Measurements from ENCODE around the gene PHLPP1.

Gene PHLPP1

DNA sequence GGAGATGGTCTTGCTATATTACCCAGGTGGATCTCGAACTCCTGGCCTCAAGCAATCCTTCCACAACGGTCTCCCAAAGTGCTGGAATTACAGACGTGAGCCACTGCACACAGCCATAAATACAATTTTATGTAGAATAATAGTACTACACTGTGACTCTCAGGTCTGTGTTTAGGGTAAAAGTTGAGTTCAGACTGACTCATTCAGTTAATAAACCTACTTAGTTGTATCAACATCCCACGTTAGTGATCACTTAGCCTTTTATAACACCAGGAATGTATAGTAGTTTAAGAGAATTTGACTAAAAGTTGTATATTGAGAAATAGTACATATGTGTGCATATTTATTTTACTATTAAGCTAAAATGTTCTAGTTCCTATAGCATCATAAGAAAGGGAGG is 237.5 kb downstream of the PHLPP1 start:
- no peak for DNase-seq

DNA sequence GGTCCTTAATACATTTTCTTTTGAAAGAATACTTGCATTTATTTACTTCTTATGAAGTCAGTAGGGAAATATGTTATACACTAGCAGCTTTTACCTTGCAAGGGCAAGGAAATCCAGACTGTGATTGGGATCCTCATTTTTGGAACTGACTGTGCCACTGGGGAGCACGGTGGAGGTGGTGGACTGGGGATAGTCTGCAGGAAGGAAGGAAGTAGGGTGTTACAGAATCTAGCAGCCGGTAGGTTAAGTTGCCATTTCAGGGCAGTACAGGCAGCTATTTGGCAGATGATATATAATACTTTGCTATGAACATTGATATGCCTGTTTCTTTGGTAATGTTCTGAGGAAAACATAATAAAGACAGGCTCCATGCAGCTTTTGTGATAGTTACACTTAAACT is 238.3 kb downstream of the PHLPP1 start:
- no peak for DNase-seq

DNA sequence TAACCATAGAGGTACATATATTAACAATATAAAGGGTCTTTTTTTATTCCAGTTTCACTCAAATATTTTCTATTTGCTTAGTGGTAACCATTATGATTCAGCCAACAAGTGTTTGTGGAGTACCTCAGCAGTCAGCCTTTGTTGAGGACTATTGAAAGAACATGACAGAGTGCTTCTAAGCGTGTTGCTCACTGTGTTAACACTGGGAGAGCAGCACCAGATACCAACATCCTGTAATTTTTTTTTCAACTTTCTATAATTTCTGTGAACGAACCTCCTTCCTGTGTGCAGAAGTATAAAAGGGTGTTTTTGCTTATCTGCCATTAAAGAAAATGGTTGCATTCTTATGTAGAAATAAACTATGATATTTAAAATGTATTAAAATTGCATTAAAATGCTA is 239.0 kb downstream of the PHLPP1 start:
- no peak for DNase-seq

DNA sequence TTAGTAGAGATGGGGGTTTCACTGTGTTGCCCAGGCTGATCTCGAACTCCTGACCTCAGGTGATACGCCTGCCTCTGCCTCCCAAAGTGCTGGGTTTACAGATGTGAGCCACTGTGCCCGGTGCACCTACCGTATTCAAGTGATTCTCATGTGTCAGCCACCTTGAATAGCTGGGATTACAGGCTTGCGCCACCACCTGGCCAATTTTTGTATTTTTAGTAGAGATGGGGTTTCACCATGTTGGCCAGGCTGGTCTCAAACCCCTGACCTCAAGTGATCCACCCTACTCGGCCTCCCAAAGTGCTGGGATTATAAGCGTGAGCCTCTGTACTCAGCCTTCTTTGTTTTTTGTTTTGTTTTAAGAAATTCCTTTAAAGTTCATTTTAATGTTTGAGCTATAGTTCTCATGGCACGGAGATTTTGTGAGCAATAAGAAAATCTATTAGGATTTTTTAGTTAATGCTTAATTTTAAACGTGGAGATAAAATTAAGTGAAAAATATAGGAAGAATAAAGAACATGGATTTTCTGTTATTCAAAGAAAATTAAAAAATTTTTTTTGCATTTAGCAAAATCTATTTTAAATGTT is 242.6 kb downstream of the PHLPP1 start:
- peak; percentile 43 for DNase-seq

DNA sequence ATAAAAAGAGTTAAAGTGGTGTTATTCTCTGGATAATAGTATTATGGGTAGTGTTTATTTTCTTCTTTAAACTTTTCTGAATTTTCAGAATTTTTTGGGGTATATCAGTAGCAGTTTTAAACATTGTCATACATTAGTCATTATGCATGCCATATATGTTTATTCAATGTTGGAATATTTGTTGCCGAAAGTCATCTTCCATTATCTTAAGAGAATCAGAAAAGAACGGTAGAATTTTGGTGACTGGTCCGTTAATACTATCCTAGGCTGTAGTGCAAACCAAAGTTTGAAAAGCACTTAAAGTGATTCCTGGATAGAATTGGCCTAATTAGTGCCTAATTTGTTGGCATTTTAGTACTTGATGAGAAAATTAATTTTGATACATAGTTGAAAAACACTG is 244.1 kb downstream of the PHLPP1 start:
- no peak for DNase-seq

DNA sequence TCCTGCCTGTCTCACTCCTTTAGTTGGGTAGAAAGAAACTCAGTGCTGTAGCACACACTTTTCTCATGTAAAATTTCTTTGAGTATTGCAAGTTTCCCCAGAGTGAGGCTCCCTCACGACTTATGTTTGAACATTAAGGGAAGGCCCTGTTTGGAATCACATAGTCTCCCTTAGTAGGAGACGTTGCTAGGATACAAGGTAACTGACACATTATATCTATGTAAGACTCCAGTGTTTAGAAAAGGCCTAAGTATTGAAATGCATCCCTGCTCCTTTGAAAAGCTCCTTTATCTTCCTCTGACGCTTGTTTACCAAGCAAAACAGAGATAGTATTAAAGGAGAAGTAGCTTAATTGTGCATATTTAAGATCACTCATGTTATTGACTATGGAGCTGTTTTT is 248.2 kb downstream of the PHLPP1 start:
- no peak for DNase-seq

DNA sequence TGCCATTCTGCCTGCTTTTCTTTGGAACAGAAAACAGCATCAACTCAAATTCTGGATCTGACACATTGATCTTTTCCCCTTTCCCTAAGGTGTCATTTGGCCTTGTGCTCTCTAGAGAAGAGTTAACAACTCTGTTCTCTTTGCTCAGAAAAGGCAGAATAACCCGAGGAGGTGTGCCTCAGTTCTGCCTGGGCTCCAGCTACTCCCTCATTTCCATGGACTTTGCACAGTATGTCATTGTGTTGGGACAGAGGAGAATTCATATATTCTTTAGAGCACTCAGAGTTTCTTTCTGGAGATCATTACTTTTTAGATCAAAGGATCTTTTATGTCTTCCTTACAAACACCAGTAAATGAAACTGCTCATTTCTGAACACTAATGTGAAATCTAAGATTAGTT is 249.1 kb downstream of the PHLPP1 start:
- DNase-seq, result no peak

DNA sequence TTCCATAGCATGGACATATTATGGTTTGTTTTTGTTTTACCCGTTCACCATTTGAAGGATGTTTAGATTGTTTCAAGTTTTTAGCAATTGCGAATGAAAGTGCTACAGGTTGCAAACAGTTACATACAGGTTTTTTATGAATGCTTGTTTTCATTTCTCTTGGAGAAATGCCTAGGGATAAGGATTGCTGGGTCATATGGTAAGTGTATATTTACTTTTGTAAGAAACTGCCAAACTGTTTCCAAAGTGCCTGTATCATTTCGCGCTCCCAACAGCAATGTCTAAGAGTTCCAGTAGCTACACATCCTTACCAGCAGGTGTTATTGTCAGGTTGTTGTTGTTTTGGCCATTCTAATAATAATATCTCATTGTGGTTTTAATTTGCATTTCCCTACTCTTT is 251.7 kb downstream of the PHLPP1 start:
- no peak for DNase-seq

DNA sequence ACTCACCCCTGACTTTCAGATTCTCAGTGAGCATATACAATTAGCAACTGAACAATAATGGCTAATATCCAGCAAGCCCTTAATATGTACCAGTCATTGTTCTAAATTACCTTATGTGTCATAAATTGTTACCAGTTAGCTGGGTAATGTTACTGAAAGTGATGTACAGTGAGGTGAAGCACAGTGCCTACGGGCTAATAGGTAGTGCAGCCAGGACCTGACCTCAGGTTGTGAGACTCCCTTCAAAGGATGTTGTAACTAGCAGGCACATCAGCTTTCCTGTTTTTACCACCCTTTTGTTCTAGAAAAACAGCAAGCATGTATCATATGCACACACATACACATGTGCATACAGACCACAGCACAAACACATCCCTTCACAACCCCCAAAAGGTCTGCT is 258.3 kb downstream of the PHLPP1 start:
- DNase-seq, result no peak

DNA sequence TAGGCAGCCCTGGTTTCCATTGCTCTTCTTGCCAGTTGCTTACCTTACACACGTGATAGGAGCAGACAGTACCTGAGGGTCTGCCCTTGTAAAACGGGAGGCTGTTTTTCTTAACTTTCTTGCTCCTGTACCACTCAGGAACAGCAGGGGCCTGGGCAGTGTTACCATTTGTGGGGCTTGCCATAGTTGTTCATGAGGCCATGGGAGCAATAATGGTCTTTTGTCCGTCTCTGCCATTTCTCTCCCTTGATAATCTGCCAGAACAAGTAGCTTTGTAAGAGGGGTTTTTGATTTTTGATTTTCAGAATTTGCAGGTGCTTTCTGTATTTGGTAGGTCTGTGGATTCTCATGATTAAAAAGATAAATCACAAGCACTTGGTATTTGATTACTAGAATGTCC is 259.0 kb downstream of the PHLPP1 start:
- no peak for DNase-seq

DNA sequence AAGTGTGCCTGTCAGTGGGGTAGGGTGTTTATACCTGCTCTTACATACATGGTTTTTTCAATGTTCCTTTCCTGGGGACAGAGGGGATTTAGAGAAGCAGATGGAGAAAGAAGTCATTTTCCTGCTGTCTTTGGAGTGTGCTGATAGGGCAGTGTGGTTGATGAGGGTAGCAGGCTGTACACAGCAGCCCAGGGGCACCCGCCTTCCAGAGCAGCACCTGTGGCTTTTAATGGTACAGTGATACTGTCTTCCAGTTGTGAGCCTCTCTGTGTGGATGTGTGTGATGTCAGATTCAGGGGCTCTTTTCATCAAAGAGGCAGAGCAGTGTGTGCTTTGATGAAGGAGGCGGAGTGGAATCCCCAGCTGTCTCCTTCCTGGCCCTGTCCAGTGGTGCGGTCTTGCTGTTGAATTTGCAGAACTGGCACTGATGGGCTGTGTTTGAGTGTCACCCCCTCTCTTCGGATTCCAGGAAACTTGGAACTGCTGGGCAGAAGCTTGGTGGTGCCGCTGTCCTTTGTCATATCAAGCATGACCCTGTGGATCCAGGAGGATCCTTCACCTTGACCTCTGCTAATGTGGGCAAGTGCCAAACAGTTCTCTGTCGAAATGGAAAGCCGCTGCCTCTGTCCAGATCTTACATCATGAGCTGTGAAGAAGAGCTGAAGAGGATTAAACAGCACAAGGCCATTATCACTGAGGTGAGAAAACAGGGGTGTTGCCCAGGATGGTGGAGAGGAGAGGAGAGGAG is 259.8 kb downstream of the PHLPP1 start:
- no peak for DNase-seq

DNA sequence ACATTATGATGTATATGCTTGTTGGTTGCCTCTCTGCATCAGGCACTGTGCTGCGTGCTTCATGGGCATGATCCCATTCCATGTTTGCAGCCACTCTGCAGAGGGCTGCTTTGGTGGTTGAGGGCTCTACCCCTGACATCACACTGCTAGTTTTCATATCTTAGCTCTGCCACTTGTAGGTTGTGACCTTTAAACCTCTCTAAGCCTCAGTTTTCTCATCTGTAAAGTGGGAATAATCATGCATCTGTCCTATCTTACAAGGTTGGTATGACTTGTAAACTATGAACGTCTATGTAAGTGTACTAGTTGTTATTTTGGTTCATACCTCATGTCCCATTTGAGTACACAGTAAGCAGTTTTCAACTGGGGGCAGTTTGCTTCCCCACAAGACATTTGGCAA is 260.4 kb downstream of the PHLPP1 start:
- no peak for DNase-seq

DNA sequence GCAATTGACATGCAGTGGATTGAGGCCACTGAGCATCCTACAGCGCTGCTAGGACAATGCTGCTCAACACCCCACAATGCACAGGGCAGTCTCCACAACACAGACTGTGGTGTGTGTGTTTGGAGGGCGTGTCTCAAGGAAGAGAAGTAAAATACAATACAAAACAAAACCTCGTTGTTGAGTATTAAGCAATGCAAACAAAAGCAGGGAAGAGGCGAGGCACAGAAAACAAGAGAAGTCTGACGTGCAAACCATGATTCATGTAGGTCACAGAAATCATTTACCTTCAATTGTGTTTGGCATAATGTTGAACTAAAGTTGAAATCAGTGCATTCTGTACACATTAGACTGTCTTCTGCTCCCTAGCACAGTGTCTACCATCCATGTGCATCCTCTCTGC is 260.9 kb downstream of the PHLPP1 start:
- no peak for DNase-seq

DNA sequence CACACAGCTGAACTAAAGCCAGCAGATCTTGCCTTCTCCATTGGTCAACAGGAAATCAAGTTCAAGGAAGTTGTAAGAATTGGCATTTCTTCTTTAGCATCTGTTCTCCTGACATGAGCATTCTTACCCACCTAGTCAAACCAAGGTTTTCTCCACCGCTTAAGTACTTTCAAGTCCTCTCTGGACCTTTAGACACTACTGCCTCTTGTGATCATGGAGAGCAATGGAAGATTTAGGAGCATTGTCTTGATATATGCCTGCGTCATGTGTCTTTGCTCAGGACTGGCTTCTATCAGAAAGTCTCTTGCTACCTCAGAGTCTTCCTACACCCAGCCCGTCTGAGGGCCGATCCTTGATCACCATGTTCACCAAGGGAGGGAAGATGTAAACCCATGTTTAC is 262.2 kb downstream of the PHLPP1 start:
- DNase-seq, result no peak

DNA sequence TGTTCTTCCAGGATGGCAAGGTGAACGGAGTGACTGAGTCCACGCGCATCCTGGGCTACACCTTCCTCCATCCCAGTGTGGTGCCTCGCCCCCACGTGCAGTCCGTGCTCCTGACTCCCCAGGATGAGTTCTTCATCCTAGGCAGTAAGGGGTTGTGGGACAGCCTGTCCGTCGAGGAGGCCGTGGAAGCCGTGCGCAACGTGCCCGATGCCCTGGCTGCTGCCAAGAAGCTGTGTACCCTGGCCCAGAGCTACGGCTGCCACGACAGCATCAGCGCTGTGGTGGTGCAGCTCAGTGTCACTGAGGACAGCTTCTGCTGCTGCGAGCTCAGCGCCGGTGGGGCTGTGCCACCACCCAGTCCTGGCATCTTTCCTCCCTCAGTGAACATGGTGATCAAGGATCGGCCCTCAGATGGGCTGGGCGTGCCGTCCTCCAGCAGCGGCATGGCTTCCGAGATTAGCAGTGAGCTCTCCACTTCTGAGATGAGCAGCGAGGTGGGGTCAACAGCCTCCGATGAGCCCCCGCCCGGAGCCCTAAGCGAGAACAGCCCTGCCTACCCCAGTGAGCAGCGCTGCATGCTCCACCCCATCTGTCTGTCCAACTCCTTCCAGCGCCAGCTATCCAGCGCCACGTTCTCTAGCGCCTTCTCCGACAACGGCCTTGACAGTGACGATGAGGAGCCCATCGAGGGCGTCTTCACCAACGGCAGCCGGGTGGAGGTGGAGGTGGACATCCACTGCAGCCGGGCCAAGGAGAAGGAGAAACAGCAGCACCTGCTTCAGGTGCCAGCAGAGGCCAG is 263.1 kb downstream of the PHLPP1 start:
- no peak for DNase-seq

DNA sequence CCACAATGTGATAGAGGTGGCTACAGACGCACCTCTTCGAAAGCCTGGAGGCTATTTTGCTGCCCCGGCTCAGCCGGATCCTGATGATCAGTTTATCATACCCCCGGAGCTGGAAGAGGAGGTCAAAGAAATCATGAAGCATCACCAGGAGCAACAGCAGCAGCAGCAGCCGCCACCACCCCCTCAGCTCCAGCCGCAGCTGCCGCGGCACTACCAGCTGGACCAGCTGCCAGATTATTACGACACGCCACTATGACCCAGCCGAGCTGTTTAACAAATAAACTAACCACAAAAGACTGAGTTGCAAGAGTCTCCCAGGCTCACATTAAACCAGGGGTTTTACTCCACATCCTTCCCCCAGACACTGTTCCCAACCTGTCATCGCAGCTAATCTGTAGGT is 263.8 kb downstream of the PHLPP1 start:
- DNase-seq, result peak; percentile 26

DNA sequence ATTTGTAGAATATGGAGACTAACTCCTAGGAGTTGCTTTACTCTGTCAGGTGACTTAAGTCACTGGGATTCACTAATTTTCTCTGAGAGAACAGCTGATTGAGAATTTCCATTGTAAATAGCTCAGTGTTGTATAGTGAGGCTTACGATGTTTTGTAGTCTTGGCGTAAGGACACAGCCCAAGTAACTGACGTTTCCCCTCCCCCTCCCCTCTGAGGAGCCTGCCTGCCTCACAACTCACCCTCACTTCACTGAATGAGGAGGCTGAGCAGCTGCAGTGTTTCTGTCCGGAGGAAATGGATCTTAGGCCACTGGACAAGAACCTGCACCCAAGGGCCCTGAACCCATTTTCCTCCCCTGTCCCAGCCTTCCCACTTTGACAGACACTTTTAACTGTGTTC is 264.6 kb downstream of the PHLPP1 start:
- no peak for DNase-seq

DNA sequence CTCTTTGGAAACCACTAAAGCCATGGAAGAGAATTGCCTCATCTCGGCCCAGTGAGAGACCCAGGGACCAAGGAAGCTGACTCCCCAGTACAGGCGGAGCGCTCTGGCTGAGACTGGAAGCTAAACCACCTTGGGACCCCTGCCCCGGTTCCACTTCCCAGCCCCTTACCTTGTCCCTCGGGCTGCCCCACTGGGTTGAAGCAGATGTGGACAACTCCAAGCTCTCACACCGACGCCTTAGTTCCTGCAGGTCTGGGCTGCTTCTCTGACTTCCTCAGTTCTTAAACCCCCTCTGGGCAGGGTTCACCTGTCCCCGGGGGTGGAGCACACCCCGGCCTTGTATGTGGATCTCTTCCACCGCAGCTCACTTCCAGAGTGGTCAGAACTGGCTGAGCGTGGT is 266.2 kb downstream of the PHLPP1 start:
- no peak for DNase-seq

DNA sequence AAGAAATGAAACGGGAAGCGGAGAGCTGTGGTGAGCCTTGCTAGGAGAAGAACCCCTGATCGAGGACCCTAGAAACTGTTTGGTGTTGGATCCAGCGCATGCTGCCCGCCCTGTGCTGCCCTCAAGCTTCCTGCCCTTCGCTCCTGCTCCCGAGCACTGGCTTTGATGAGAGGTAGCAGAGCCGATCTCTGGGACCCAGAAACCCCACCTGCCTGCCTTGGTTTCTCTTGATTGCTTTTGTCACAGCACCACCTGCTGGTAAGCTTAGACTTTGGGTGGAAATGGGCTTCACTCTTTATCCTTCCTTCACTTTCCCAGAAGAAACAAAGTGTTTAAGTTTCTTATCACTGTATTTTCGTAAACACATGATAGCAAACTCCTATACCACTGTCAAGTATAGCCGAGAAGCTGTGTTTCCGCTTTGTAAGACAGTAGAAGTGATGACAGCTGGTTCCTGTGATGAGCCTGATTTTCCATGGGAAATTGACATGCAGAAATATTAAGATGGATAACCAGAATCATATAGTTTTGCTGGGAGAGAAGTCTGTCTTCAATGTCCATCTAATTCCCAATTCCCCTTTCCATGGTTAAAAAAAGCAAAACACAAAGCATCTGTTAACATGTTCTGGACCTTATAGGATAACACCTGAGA is 267.4 kb downstream of the PHLPP1 start:
- DNase-seq, result peak; percentile 49

DNA sequence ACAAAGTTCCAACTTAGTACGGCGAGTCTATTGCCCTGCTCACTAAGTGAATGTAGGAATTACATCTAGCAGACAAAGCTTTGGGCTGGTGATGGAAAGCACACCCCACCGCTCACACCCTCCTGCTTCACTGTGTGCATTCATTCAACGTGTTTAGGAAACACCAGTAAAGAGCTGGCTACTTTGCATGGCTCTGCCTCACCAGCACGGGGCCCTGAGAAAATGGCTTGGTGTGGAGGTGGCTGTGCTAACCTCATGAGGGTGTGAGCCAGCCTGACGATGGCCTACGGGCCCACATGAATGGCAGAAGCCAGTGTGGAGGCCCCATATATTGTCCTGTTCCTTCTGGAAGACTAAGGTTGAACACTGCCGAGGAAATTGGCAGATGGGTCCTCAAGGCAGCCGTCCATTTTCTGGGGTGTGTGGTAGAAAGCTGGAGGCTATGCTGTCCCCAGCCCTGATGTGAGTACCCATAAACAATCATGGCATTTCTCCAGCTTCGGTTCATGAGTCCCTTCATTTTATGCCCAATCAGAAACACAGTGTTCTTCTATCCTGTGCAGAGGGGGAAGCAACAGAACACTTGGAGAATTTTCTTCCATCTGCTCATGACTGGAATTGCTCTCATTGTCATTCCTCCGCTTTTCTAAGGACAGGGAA is 269.4 kb downstream of the PHLPP1 start:
- DNase-seq, result no peak

DNA sequence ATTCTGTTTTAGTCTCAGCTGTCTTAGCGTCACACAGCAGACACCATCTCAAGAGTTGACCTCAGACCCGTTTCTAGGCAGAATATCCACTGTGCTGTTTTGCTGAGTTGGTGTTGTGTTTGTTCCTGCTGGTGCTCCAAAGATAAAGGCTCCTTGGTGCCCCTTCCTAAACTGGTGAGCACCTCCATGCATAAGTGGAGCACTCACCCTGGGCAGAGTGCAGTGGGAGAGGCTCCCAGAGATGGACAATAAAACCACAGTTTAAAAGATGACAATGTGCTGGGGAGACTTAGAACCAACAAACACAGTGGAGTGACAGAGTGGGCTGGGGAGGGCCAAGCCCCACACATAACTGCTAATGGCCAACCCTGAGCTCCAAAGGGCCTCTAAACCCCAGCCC is 271.1 kb downstream of the PHLPP1 start:
- no peak for DNase-seq

DNA sequence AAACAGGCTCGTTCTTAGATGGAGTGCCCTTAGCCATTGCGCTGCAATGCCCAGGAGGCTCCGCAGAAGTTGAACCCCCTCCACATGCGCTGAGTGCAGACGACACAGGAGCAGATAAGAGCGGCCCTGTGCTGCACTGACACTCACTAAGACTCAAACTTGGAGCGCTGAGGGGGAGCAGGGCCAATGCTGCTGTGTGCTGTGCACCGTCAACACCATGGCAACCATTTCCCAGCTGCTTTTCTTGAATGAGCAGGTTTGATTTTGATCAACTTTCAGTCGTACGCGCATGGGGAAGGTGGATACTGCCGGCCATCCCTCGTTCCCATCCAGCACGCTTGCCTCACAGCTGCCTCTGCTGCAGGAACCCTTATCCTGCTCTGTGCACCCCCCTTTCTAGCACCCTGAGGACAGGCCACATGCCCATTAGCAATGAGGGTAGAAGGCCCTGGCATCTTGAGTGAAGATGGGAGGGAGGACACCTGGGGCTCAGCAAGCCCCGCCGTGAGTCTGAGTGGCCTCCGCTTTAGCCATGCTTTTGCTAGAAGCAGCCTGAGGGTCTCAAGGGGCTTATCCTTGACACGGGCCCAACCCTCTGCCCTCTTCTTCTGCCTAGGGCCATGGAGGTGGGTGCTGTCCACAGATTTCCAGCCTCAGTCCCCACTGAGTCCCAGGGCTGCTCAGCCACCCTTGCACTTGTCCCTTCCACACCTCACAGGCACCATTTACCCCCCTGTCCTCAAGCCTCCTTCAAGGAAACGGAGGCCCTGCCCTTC is 271.9 kb downstream of the PHLPP1 start:
- DNase-seq, result no peak
